HG03196 (cell line): ENCODE results near the gene ADAMTSL4.
A peak's percentile ranks its signal among the peaks of the same experiment; 100 is the strongest.
"Not testable (repeated sequence)": the region's sequence is repeated elsewhere in the genome, so short reads cannot be mapped to it uniquely, and the experiment has no call there.

ENCODE experiments used
- ATAC-seq: cut with Tn5 transposase; IDR thresholded peaks from one replicate; pipeline ENCODE4 v1.9.1; 2021; ENCODE audit not compliant: unreplicated experiment

Gene ADAMTSL4

GRCh38 chr1:150566589-150567340 is 17.6 kb downstream of the ADAMTSL4 start:
- no peak for ATAC-seq

GRCh38 chr1:150567341-150567716 is 18.1 kb downstream of the ADAMTSL4 start:
- ATAC-seq: peak; percentile 28

GRCh38 chr1:150567717-150568593 is 18.7 kb downstream of the ADAMTSL4 start:
- peak; percentile 20 for ATAC-seq

DNA sequence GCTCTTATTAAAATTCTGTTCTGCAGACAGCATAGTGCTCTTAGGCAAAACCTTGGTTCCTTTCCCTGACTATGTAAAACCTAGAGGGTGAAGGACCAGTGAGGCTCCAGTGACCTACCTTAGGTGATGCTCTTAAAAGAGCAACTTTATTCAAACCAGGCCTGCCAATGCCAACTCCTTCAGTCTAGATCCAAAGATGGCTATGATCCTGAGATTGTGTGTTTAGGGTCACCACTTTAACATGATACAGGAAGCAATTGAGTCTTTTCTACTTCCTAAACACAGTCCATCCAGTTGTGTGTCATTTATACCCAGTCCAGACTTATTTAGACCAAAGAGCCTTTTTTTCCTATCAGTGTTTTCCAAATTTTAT is 19.4 kb downstream of the ADAMTSL4 start:
- no peak for ATAC-seq

DNA sequence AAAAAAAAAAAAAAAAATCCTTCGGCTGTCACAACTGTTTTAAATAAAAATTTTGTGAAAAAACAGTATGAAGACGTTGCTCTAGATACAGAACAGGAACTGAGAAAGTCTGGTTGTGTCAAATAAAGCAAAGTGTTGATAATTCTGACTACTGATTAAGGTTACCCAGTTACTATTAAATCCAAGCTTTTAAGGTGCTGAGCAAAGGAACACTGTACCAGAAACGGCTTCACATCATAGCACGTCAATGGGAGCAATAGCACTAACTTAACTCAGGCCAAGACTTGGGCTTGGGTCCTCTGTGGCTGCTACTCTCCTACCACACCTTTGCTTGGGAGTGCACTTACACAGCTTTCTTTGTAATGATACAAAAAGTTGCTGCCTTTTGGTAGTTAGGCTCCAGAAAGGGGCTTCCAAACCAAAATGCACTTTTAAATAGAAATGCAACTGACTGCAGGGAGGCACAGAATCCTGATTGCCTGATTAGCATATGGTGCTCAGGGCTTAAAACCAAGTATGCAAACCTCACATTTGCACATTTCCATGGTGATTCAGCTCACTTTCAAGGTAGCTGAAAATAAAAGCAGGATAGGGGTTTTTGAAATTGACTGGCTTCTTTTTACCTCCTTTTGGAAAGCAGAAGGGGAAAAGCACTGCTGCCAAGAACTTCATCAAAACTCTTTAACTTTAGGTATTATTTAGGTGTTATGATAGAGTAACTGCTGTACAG is 23.9 kb downstream of the ADAMTSL4 start:
- no peak for ATAC-seq

DNA sequence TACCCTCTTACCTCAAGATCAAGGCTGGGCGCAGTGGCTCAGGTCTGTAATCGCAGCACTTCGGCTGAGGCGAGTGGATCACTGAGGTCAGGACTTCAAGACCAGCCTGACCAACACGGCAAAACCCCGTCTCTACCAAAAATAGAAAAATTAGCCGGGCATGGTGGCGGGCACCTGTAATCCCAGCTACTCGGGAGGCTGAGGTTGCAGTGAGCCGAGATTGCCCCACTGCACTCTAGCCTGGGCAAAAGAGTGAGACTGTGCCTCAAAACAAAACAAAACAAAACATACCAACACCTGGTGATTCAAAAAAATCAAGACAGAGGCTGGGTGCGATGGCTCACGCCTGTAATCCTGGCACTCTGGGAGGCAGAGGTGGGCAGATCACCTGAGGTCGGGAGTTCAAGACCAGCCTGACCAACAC is 24.5 kb downstream of the ADAMTSL4 start:
- not testable (repeated sequence) for ATAC-seq

GRCh38 chr1:150574260-150575071 is 25.3 kb downstream of the ADAMTSL4 start:
- ATAC-seq: no peak

- ATAC-seq: no peak
These were observed 25.9 kb downstream of the ADAMTSL4 start for GRCh38 chr1:150575072-150575489.

DNA sequence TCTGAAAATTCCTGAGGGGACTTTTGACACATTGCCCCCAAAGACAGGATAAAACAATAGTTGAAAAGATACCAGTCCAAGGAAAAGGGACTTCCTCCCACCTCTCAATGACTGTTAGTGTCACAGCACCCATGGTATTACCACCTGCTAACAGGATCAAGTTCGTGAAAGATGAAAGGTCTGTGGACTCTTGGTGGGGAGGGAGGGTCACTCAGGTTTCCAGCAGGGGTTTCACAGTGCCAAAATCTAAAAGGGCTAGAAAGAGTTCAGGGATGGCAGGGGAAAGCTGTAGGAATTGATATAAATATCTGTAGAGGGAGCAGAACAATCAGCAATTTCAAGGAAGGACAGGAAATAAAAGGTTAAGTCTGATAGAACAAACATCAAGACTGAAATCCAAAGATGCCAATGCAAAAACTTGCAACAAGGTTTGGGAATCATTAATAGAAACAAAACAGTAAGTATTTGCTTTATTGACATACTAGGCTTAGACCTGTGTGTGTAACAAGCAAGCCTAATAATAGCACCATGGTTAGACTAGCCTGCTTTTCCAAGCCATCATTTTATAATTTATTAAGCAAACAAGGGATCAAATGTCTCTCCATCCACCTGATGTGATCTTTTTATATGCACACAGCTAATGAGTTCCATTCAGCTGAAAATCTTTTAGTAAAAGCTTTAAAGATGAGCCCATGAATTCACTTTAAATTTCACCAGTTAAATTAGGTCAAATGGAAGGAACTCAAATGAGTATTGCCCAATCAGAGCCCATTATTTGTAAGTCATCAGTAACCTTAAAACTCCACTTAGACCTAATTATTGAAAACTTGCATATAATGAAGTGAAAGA is 26.5 kb downstream of the ADAMTSL4 start:
- no peak for ATAC-seq

GRCh38 chr1:150576367-150576711 is 27.1 kb downstream of the ADAMTSL4 start:
- no peak for ATAC-seq

GRCh38 chr1:150576794-150577556 is 27.8 kb downstream of the ADAMTSL4 start:
- no peak for ATAC-seq

- no peak for ATAC-seq
These were observed 28.5 kb downstream of the ADAMTSL4 start for GRCh38 chr1:150577557-150578271.

- peak; percentile 8 for ATAC-seq
These were observed 29.3 kb downstream of the ADAMTSL4 start for GRCh38 chr1:150578272-150579109.

DNA sequence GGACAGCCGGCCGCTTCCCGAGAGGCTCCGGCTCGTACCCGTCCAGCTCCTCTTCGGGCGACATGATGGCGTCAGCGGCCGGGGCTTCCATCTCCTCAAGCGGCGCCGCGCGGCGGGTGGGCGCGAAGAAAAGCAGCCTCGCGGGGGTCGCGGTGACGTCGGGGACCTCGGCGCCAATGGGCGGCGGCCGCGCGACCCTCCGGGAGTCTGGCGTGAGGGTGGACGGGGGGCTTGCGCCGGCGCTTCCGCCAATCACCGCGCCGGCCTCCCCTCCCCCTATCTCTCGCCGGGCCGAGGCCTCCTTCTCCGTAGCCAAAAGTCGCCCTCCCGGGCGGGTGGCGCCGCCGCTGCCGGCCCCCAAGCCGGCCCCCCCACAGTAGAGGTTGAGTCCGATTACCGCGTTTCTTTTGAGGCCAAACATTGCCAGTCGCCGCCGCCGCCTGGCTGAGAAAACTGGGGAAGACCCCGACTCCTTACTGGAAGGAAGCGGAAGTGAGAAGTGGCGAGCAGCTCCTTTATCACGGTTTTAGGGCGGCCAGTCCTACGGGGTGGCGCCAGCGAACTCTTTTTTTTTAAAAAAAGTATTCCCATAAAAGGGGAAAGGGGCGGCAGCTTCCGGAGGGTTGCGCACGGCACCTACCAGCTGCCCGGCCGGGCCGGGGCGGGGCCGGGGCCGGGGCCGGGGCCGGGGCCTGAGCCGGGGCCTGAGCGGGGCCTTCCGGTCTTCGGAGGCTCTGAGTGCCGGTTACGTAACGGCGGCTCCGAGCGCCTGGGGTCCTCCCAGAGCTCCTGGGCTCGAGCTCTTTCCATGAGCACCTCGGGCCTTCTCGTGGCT is 30.1 kb downstream of the ADAMTSL4 start, which contains the start of gene MCL1:
MCL1 (minus strand) TSS at position 501 of the 835 bp plus-strand sequence; CDS start at position 421, 80 bp downstream.
- peak; percentile 89 for ATAC-seq

DNA sequence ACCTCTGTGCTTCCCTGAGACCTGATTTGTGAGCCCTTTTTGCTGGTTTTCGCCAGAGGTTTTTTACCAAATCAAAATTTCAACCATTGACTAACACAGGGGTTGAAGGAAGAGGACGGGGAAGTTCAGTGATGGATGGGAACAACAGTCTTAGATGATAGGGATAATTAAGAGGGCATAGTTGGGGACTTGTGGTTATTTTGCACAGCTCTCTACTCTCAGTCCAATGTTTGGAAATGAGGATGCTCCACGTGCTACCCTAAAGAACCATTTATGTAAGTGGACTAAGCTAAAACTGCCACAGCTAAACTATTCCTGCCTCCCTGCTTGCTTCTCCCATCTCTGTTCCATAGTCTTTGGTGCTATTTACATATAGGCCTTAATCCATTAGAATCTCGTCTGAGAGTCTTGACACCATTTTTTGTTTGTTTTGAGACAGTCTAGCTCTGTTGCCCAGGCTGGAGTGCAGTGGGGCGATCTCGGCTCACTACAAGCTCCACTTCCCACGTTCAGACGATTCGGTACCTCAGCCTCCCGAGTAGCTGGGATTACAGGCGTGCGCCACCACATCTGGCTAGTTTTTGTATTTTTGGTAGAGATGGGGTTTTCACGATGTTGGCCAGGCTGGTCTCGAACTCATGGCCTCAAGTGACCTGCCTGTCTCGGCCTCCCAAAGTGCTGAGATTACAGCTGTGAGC is 30.9 kb downstream of the ADAMTSL4 start:
- ATAC-seq: peak; percentile 10

DNA sequence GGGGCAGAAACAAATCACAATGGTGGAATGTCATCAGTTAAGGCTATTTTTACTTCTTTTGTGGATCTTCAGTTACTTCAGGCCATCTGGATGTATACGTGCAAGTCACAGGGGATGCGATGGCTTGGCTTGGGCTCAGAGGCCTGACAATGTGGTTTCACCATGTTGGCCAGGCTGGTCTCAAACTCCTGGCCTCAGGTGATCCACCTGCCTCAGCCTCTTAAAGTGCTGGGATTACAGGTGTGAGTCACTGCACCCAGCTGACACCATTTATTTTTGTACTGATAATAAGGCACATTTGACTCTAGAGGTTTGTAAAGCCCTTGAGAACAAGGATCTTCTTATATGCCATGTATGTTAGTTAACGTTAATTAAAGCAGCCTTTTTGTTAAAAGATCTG is 31.8 kb downstream of the ADAMTSL4 start:
- not testable (repeated sequence) for ATAC-seq
